IPS-NIHi7 (cell line): ENCODE results near the gene MYRF.

ENCODE experiments used
- DNase-seq: peaks from one replicate; pipeline ENCODE4 v3.0.0; 2012; ENCODE audit warnings: mixed read lengths; ENCODE audit errors: extremely low spot score

MYRF gene

GRCh38 chr11:61817471-61818202 lies 65.2 kb downstream of the MYRF start:
- DNase-seq: no peak

GRCh38 chr11:61820174-61820573 lies 67.7 kb downstream of the MYRF start:
- DNase-seq: no peak

DNA sequence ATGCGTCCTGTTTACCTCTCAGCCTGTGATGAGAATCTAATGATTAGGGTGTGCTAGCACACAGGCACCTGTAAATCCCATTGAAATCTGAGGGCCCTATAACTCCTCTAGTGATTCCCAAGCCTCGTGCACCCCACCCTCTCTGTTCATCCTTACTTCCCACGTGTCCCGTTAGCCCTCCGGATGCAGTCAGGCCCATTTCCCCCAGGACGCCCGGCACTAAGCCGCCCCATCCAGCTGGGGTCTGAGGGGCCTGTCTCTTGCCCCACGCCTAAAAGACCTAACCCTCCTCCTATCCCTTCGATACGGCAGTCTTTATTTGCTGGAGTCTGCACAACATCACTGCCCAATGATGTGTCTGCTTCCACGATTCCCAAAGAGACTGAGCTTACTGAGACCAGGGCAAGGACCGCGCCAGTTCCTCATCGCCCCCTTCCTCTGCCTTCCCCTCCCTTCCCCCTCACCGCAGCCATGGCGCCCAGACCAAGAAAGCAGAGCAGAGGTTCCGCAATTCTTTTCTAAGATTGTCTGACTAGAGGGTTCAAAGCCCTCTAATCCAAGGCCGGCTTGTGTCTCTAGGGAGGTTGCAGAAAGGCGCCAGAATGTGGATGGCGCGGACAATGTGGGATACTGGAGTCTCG lies 74.6 kb downstream of the MYRF start:
- DNase-seq: peak; percentile 35

GRCh38 chr11:61827571-61828378 lies 75.3 kb downstream of the MYRF start, which contains the start of gene FADS2:
TSS of gene FADS2 (plus strand) at chr11:61828300. CDS start at chr11:61828391, 91 bp downstream.
- peak; percentile 86 for DNase-seq

- no peak for DNase-seq
Observed at GRCh38 chr11:61828379-61828628, 75.9 kb downstream of the MYRF start.

- peak; percentile 63 for DNase-seq
Observed at GRCh38 chr11:61828629-61829407, 76.4 kb downstream of the MYRF start.

DNA sequence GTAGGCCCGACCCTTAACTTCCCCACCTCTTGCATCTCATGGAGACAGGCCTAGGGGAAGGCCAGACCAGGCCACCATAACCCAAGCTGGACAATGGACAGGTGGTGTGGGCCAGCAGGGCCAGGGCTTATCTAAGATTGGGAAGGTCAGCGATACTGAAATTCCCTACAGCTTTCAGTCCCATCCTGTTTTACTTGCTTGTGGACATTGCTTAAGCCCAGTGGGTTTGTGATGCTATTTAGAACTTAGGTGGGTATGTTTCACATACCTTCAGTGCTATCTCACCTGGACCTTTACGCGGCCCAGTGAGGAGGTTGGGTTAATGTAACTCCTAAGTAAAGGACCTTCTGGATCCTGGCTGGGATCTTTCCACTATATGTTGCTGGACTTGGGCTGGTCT lies 77.4 kb downstream of the MYRF start:
- DNase-seq: no peak

DNA sequence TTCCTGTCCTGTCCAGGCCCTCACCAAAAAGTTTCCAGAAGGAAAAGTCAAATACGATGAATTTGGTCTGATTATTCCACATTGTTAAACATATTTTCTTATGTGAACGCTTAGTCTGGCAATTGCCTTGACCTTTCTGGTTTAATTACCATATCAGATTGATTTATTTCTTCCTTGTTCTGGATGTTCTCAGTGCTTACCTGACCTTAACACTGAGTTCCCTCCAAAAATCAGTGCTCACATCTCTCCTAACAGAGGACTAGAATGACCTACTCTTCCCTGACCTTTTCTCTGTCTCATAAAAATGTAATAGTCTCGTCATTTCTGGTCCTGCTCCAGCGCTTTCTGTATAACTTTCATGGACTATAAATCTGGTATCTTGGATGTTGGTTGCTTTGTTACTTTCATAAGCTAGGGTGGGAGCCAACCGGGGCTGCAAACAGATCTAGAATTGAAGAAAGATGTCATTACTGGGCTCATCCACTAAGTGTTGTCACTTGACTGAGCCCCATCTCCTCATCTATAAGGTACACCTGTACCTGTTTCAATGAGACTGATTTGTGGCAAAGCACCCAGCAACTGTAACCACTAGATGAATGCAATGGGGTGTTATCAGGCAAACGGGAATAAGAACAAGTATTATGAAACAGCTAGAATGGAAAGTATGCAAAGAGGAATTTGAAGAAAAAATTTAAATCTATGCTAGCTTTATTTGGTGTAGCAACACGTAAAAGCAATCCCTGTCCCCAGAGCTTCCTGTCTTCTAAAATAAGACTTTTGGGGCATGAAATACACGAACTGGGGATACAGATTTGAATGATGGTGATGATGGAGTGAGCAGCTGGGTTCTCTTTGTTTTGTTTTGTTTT lies 78.0 kb downstream of the MYRF start:
- DNase-seq: no peak

DNA sequence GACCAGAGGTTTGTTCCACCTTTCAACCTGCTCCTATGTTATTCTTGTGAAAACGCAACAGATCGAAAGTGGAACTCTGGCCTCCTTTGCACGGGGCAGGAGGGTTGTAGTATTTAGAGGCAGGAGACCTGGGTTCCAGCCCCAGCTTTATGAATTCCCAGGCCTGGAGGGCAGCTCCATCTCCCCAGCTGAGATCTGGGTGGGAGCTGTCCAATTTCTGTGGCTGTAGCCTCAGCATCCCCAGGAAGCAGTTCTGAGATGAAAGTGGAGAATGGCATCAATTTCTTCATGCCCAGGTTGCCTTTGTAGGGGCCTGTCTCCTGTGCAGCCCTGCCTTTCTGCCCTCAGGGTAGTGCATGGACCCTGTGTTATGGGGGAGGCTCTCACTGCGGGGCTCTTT lies 79.8 kb downstream of the MYRF start:
- no peak for DNase-seq

DNA sequence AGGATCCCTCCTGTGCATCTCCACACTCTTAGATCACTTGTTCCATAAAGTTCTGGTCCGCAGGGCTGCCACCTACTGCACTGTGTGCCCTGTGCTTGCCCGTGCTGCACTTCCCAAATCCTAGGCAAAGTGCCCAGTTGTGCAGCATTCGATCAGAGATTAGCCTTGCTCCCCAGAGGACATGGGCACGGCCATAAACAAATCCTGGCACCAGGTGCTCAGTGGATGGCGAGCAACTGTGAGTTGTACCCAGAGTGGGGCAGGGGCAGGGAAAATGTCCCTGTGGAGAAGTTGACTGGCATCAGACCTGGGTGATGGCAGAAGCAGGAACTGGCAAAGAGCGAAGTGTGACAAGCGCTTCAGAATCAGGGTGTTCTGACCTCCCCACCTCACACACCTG lies 80.3 kb downstream of the MYRF start:
- no peak for DNase-seq

DNA sequence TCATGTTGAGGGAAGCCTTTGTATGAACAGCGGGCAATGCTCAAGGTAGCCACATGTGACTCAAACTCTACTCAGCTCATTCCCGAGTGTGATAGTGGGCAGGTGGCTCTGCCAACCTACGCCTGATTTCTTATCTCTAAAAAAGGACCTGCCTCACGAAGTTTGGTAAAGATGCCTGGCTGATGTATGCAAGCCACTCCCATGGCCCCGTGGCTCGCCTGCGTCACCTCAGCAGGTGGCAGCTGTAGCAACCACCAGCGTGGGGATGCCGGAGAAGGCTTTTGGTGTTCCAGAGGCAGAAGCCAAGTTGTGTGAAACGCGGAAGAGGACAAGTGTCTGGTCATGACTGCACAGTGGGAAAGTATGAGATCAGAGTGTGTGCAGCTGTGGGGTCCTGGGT lies 81.0 kb downstream of the MYRF start:
- DNase-seq: no peak

GRCh38 chr11:61833926-61834277 lies 81.5 kb downstream of the MYRF start:
- DNase-seq: no peak

DNA sequence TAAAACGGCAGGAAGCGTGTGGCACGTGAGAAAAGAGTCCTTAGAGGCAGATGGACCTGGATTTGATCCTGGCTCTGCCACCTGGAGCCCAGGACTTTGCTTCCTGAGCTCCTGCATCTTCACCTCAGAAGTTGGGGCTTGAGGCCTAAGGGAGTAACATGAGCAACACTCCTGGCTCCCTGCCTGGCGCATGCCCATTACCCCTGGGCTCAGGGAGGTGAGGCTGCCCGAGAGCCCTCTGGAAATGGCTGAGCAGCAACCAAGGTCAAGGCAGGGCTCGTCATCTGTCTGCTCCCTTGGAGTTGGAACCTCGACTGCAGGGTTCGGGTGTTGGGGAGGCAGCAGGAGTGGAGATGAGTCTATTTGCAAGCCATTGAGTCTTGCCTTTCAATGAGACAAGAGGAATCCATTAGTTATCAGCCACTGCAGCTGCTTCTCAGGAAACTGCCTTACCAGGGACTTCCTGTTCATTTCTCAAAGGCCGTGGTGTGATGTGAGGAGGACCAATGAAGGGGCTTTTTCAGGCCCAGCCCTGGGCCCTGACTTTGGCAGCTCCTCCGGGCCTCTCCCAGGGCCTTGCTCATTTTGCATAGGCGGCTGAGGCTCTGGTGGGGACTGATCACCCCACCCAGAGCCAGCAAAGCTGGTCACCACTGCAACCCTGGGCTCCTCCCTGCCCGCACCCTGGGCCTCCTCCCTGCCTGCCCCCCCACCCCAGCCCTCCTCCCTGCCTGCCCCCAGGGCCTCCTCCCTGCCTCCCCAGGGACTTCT lies 82.0 kb downstream of the MYRF start:
- peak; percentile 60 for DNase-seq

GRCh38 chr11:61836193-61836592 lies 83.8 kb downstream of the MYRF start:
- no peak for DNase-seq

DNA sequence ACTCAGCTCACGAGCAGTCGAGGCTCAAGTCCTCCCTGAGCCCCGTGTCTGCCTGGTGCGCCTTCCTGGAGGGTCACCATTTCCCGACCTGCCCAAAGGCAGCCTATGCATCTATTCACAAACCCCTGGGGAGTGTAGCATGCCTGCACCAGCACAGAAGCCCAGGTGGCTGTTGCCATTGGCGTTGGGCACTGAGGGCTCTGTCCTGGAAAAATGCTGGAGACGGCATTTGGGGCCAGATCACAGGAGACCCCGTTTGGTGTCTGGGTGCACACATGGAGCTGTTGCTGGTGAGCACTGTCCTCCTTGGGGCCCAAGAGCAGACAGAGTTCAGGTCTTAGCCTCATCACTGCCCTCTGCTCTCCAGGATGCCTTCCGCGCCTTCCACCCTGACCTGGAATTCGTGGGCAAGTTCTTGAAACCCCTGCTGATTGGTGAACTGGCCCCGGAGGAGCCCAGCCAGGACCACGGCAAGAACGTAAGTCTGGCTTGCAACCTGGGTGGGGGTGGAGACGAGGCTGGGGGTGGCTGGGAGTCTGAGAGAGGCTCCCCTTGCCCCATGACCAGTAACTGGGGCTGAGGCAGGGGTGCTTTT lies 85.1 kb downstream of the MYRF start:
- DNase-seq: no peak
